OCI-LY7 (cell line): ENCODE results near the gene POC1B. TPM values are rescaled to one million over a fixed set of nuclear protein-coding genes. Genes with fewer than 3 reads are reported as not detected.

Experiments used
- BruUV-seq: library from RNA; stranded (reverse); fragments of 400-500 nt; replicated peaks from 2 replicates; lab custom pipeline; 2021; lab: Mats Ljungman, UMichigan
- CTCF ChIA-PET: fragments of 300-600 bp; sonication (Branson Sonifier 250); formaldehyde crosslinking; loops from one replicate; lab custom pipeline; 2022; ENCODE audit warnings: antibody characterized with exemption; ENCODE audit not compliant: unreplicated experiment; lab: Charles Lee
- POLR2A ChIA-PET: fragments of 300-600 bp; sonication (Branson Sonifier 250); formaldehyde crosslinking; loops from one replicate; lab custom pipeline; 2022; ENCODE audit warnings: antibody characterized with exemption; lab: Charles Lee
- DNase-seq: peaks from one replicate; pipeline ENCODE4 v3.0.0-alpha.2; 2015; ENCODE audit warnings: low spot score
- H2AFZ ChIP-seq: fragments of 200-600 bp; sonication (generic), shearing (Covaris generic); 2 replicates; pipeline ENCODE4 v1.6.1; 2014; ENCODE audit warnings: mild to moderate bottlenecking, antibody characterized with exemption, low read length, moderate library complexity
- H3K27ac ChIP-seq: fragments of 200-600 bp; sonication (generic); 2 replicates; pipeline ENCODE4 v1.5.1; 2014; ENCODE audit warnings: mixed run types, low read depth, mild to moderate bottlenecking, moderate library complexity, low read length, inconsistent platforms; ENCODE audit not compliant: poor library complexity, severe bottlenecking
- H3K36me3 ChIP-seq: fragments of 200-600 bp; sonication (generic); 2 replicates; pipeline ENCODE4 v1.6.1; 2014; ENCODE audit warnings: mild to moderate bottlenecking, antibody characterized with exemption, low read length, moderate library complexity, mixed read lengths; ENCODE audit not compliant: insufficient read depth
- H3K4me1 ChIP-seq: fragments of 200-600 bp; sonication (generic); 2 replicates; pipeline ENCODE4 v1.5.1; 2014; ENCODE audit warnings: mild to moderate bottlenecking, low read length; ENCODE audit not compliant: insufficient read depth, poor library complexity, severe bottlenecking
- H3K4me2 ChIP-seq: fragments of 200-600 bp; sonication (generic); 2 replicates; pipeline ENCODE4 v1.6.1; 2014; ENCODE audit warnings: mild to moderate bottlenecking, low read length
- H3K4me3 ChIP-seq: fragments of 200-600 bp; sonication (generic); 2 replicates; pipeline ENCODE4 v1.5.1; 2014; ENCODE audit warnings: mild to moderate bottlenecking, low read depth, low read length; ENCODE audit not compliant: poor library complexity, severe bottlenecking
- H3K79me2 ChIP-seq: fragments of 200-600 bp; sonication (generic); 2 replicates; pipeline ENCODE4 v1.6.1; 2016; ENCODE audit warnings: low read depth, mild to moderate bottlenecking, low read length, moderate library complexity, mixed read lengths; ENCODE audit not compliant: insufficient read depth
- H3K9me2 ChIP-seq: fragments of 200-600 bp; sonication (generic); 2 replicates; pipeline ENCODE4 v1.6.1; 2016; ENCODE audit warnings: mild to moderate bottlenecking, low read length, mixed read lengths; ENCODE audit not compliant: insufficient read depth
- H3K9me3 ChIP-seq: fragments of 200-600 bp; sonication (generic); 2 replicates; pipeline ENCODE4 v1.6.1; 2014; ENCODE audit warnings: mild to moderate bottlenecking, mixed run types, low read length, mixed read lengths
- H4K20me1 ChIP-seq: fragments of 200-600 bp; sonication (generic); 2 replicates; pipeline ENCODE4 v1.6.1; 2014; ENCODE audit warnings: mild to moderate bottlenecking, antibody characterized with exemption, low read length, moderate library complexity, mixed read lengths; ENCODE audit not compliant: insufficient read depth
- CTCF ChIP-seq: fragments of 200-600 bp; sonication (generic); conservative IDR thresholded peaks from 2 replicates; pipeline ENCODE4 v1.5.1; 2014; ENCODE audit warnings: mild to moderate bottlenecking, antibody characterized with exemption, low read length, moderate library complexity, mixed read lengths
- EZH2phosphoT487 ChIP-seq: fragments of 200-600 bp; sonication (generic); IDR thresholded peaks from 2 replicates; pipeline ENCODE4 v1.6.1; 2018; ENCODE audit warnings: low read depth, borderline replicate concordance, mild to moderate bottlenecking, mixed run types, antibody characterized with exemption, low read length, moderate library complexity, mixed read lengths
- intact Hi-C: fragments of 100-400 bp; cut with micrococcal nuclease; formaldehyde crosslinking; loops from one replicate; pipeline ENCODE4 v1.10.0; 2022; ENCODE audit not compliant: unreplicated experiment
- total RNA-seq, 2 experiments: library from RNA; depleted of rRNA in 1 of 2; stranded (reverse); fragments of >200 nt in 1 of 2; shearing (Covaris generic) in 1 of 2; gene quantifications; 2 replicates each; pipeline ENCODE4 v1.2.3, GENCODE V29; 2014 to 2022

The POC1B gene
- total RNA-seq, 2 experiments from 2014 or later, result 28.9 to 30.9 TPM

- no peaks in the 10 kb centered on the region for H4K20me1 ChIP-seq
- no peaks in the 10 kb centered on the region for H3K4me1 ChIP-seq
- no peak for TF ChIP-seq EZH2phosphoT487
- TF ChIP-seq CTCF, result no peak
- DNase-seq, result no peak
- H3K36me3 ChIP-seq, result no peaks in the 10 kb centered on the region
- H2AFZ ChIP-seq, result no peak overlapping the region
- ChIA-PET CTCF (no interaction called here), POLR2A (interaction anchor here (0.7 to 1.0 kb wide), 4 partner anchors 8 to 449 kb away, joined by 3 to 4 read pairs (median 3); no protein-coding TSS in a partner anchor)
- H3K27ac ChIP-seq, result no peak overlapping the region
- H3K9me3 ChIP-seq, result no peaks in the 10 kb centered on the region
- no peaks in the 10 kb centered on the region for H3K79me2 ChIP-seq
- H3K4me2 ChIP-seq, result no peak overlapping the region
- intact Hi-C loops, result no loop called here
- H3K9me2 ChIP-seq, result no peaks in the 10 kb centered on the region
- BruUV-seq, result no TSS peak
- no peak overlapping the region for H3K4me3 ChIP-seq
Observed at GRCh38 chr12:89571491-89572195, 45.8 kb upstream of the POC1B start.

GRCh38 chr12:89568484-89568883, 42.6 kb upstream of the POC1B start:
- no peaks in the 10 kb centered on the region for H4K20me1 ChIP-seq
- H3K4me2 ChIP-seq, result no peak overlapping the region
- H3K79me2 ChIP-seq, result no peaks in the 10 kb centered on the region
- no peak for DNase-seq
- H3K9me2 ChIP-seq, result no peaks in the 10 kb centered on the region
- H3K9me3 ChIP-seq, result no peaks in the 10 kb centered on the region
- H3K4me1 ChIP-seq, result no peaks in the 10 kb centered on the region
- H3K27ac ChIP-seq, result no peak overlapping the region
- intact Hi-C loops, result no loop called here
- CTCF ChIA-PET, result no interaction called here
- TF ChIP-seq EZH2phosphoT487 (no peak), CTCF (no peak)
- POLR2A ChIA-PET, result no interaction called here
- no peak overlapping the region for H3K4me3 ChIP-seq
- H3K36me3 ChIP-seq, result no peaks in the 10 kb centered on the region
- BruUV-seq, result no TSS peak
- no peak overlapping the region for H2AFZ ChIP-seq

- Histone ChIP-seq H3K9me3 (no peaks in the 10 kb centered on the region), H2AFZ (no peak overlapping the region), H4K20me1 (no peaks in the 10 kb centered on the region), H3K4me2 (no peak overlapping the region), H3K27ac (no peak overlapping the region), H3K4me3 (no peak overlapping the region), H3K36me3 (no peaks in the 10 kb centered on the region), H3K79me2 (no peaks in the 10 kb centered on the region), H3K9me2 (no peaks in the 10 kb centered on the region), H3K4me1 (no peaks in the 10 kb centered on the region)
- no peak for DNase-seq
- intact Hi-C loops, result no loop called here
- TF ChIP-seq EZH2phosphoT487 (no peak), CTCF (no peak)
- no TSS peak for BruUV-seq
- ChIA-PET CTCF (no interaction called here), POLR2A (no interaction called here)
Observed at GRCh38 chr12:89567691-89568239, 41.9 kb upstream of the POC1B start.
